Measurements from ENCODE around the gene NBAS.

DNA sequence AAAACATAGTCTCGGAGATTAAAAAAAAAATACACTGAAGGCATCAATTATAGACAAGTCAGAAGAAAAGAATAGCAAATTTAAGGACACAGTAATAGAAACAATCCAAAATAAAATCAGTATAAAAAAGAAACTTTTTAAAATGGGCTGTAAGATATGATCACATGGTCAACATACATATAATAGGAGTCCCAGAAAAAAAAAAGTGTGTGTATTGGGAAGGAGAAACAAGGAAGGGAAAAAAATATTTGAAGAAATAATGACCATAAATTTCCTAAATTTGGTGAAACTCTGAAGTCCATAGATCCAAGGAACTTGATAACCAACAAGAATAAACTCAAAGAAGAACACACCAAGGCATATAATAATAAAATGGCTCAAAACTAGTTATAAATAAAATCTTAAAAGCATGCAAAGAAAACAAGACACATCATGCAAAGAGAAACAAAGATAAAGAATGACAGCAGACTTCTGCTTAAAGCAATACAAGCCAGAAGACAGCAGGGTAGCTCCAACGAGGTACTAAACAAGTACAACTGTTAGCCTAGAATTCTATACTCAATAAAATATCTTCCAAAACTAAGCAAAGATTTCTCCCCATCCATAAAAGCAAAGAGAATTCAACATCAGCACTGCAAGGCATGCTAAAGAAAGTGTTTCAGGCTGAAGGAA lies 115.1 kb downstream of the NBAS start:
- TF ChIP-seq ZNF19 (tag by site-specific recombination; IDR thresholded peaks at IDR 0.05; ENCODE audit: low read depth) (no peak), SETDB1 (IDR thresholded peaks at IDR 0.05; ENCODE audit: insufficient read length, low read length) (no peak), MZF1 (tag by site-specific recombination; IDR thresholded peaks at IDR 0.05; ENCODE audit: borderline replicate concordance) (no peak), ZNF221 (tag by site-specific recombination; IDR thresholded peaks at IDR 0.05; ENCODE audit: borderline replicate concordance) (no peak), ZBTB7A (tag by site-specific recombination; IDR thresholded peaks at IDR 0.05; ENCODE audit: low read depth) (no peak), HOXA7 (CRISPR knock-in tag; IDR thresholded peaks at IDR 0.05; ENCODE audit: borderline replicate concordance) (no peak), TCF7L2 (IDR thresholded peaks at IDR 0.05; ENCODE audit: borderline replicate concordance, low read depth, low read length) (no peak), ZBTB21 (tag by site-specific recombination; IDR thresholded peaks at IDR 0.05) (no peak)
- TF ChIP-seq, protein P1, sequence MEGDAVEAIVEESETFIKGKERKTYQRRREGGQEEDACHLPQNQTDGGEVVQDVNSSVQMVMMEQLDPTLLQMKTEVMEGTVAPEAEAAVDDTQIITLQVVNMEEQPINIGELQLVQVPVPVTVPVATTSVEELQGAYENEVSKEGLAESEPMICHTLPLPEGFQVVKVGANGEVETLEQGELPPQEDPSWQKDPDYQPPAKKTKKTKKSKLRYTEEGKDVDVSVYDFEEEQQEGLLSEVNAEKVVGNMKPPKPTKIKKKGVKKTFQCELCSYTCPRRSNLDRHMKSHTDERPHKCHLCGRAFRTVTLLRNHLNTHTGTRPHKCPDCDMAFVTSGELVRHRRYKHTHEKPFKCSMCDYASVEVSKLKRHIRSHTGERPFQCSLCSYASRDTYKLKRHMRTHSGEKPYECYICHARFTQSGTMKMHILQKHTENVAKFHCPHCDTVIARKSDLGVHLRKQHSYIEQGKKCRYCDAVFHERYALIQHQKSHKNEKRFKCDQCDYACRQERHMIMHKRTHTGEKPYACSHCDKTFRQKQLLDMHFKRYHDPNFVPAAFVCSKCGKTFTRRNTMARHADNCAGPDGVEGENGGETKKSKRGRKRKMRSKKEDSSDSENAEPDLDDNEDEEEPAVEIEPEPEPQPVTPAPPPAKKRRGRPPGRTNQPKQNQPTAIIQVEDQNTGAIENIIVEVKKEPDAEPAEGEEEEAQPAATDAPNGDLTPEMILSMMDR (tag by site-specific recombination; IDR thresholded peaks at IDR 0.05): no peak
- TF ChIP-seq, protein P2, sequence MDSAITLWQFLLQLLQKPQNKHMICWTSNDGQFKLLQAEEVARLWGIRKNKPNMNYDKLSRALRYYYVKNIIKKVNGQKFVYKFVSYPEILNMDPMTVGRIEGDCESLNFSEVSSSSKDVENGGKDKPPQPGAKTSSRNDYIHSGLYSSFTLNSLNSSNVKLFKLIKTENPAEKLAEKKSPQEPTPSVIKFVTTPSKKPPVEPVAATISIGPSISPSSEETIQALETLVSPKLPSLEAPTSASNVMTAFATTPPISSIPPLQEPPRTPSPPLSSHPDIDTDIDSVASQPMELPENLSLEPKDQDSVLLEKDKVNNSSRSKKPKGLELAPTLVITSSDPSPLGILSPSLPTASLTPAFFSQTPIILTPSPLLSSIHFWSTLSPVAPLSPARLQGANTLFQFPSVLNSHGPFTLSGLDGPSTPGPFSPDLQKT (IDR thresholded peaks at IDR 0.05; ENCODE audit: borderline replicate concordance, low read depth, low read length): no peak
